C4-2B (cell line): ENCODE data around the gene ALOX15.

Source experiments
- H3K27ac ChIP-seq: fragments of 450-650 bp; 2 replicates; pipeline ENCODE4 v1.5.1; 2017
- CTCF ChIP-seq: fragments of 450-650 bp; conservative IDR thresholded peaks from 2 replicates; pipeline ENCODE4 v1.5.1; 2017; ENCODE audit warnings: mild to moderate bottlenecking
- ZFX ChIP-seq: fragments of 450-650 bp; IDR thresholded peaks from 2 replicates; pipeline ENCODE4 v1.6.1; 2017

Gene ALOX15

GRCh38 chr17:4582691-4583090 lies 58.8 kb downstream of the ALOX15 start:
- no peak for TF ChIP-seq ZFX
- TF ChIP-seq CTCF, result no peak
- no peak overlapping the region for H3K27ac ChIP-seq

GRCh38 chr17:4582101-4582501 lies 59.4 kb downstream of the ALOX15 start:
- no peak overlapping the region for H3K27ac ChIP-seq
- TF ChIP-seq CTCF, result no peak
- TF ChIP-seq ZFX, result no peak
